Right lung (tissue), 5 donors: ENCODE data around the gene OBSCN. TPM values are rescaled to one million over a fixed set of nuclear protein-coding genes. Genes with fewer than 3 reads are reported as not detected.

Experiments
- DNase-seq, 2 donors: peaks; one replicate each; pipeline ENCODE4 v3.0.0-alpha.2; 2013
- polyA plus RNA-seq, 5 donors: library from polyadenylated mRNA; unstranded; fragments of 120-200 nt; gene quantifications; one replicate each; pipeline versions ENCODE4 v1.2.1 to v1.2.3, GENCODE V29; 2013; ENCODE audit warnings: inconsistent platforms in 1 of 5, low replicate concordance in 1 of 5; ENCODE audit not compliant: insufficient read length in 5 of 5, insufficient read depth in 1 of 5

Gene OBSCN
- polyA plus RNA-seq, 5 donors: 36.0 to 66.4 (median 48.8) TPM

- no peak for DNase-seq
These were observed 133.0 kb downstream of the OBSCN start for GRCh38 chr1:228340686-228341449.

GRCh38 chr1:228341450-228341813 is 133.6 kb downstream of the OBSCN start:
- DNase-seq: no peak

- no peak for DNase-seq
These were observed 134.2 kb downstream of the OBSCN start for GRCh38 chr1:228341814-228342626.

DNA sequence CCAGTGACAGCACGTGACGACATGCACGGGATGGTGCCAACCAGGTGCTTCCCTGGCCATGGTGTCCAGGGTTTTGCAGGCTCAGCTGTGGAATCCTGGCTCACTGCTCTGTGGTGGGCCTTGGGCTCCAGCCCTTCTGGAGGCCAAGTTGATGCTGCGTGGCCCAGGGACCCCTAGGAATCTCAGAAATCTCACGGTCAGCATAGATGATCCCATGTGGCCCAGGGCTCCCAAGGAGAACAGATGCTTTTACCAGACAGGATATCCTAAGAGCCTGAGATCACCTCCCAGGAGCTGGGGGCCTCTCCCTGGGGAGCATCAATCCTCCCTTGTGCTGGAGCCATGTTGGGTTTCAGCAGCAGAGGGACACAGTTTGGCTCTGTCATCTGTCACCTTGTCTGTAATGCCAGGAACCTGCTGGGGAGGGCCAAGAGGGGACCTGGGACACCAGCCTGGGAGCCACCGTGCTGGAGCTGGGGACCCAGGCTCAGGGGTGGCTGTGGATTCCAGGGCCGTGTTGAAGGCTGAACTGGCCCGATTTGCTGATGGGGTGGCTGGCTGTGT is 134.9 kb downstream of the OBSCN start:
- no peak for DNase-seq

DNA sequence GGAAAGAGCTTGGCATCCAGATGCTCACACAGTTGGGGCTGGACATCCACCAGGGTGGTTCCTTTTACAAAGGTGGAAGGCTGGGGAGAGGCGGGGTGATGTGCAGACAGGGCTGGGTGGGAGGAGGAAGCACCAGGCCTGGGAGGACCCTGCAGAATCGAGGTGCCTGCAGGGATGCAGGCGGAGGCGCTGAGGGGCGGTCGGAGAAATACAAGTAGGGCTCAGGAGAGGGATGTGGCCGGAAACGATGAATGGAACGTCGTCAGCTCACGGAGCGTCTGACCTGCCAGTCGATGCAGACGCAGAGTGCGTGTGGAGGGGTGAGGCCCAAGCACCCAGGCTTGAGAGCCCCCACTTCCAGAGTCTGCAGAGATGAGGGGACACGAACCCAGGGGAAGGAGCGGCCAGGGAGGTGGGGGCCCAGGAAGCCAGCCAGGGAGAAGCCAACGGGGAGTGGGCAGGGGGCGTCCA is 135.4 kb downstream of the OBSCN start:
- DNase-seq: no peak

DNA sequence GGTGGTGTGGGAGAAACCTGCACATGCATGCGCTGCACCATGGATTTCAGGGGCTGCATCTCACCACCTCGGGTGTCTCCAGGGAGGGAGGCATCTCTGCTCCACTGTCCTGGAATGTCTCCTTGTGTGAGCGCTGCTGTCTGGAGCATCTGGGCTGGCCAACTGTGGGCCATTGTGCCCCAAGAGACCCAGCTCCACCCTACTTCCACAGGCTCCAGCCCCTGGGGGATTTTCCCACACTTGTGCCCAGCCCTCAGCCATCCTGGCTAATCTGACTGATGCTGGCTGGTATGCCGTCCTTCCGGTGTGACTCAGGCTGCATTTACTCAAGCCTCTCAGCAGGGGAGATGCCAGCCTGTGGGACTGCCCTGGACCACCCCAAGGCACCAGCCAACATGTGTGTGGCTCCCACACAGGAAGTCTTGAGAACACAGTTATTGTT is 136.8 kb downstream of the OBSCN start:
- no peak for DNase-seq

DNA sequence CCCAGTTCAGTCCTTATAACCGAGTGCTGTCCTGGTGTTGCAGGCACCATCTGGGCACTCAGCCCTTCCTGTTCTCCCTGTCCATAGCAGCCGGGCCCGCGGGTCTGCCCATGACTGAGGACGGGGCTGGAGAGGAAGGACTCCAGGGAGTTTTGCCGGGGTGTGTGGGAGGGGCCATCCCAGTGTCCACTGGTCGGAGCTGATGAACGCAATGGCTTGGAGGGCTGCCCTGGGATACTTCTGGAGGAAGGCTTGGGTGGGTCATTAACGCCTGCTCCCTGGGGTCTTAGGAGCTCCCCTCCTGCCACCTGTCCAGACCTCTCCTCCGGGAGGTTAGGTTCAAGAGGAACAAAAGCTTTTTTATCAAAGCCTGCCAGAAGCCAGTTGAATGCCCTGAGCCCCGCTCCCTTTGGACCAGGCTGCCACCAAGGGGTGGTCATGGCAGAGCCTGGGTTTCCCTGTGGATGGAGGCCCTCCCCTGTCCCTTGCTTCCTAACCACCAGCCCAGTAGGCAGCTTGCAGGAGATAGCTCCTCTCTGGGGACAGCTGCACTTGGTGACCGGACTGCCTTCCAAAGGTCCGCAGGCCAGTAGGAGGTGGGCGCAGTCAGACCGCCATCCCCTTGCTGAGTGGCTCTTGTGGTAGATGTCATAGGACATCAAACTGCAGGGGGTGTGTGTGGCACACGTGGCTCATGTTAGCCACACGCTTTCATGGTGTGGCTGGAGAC is 137.5 kb downstream of the OBSCN start:
- DNase-seq: no peak

DNA sequence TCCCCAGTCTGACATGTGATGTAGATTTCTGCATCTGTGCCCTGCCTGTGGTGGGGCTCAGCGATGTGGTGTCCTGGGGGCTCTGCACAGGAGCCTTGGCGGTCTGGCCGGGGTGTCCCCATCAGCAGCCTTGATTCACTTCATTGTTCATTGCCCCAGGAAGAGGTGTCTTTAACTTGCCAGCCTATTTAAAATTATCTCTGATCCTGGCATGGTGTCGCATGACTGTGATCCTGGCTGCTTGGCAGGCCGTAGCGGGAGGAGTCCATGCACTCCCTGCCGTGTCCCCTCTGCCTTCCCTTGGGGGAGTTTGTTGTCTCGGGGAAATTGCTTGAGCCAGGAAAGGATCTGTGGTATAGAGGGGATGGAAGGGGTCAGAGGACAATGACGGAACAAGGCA is 138.9 kb downstream of the OBSCN start:
- DNase-seq: no peak

DNA sequence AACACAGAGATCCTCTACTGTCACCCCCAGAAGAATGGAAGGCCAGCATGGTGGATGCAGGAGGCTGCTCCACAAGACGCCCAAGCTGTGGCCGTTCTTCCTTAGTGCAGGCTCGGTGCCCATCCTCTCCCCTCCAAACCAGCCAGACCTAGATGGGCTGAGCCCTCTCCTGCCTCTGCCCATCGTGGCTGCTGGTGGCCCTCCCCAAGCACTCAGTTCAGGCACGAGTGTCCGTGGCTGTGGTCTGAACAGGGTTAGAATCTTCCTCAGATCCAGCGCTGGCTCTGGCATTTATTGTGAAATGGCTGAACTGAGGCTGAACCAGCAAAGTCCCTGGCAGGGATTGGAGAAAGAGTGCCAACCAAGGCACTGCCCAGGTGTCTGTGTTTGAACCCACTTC is 139.3 kb downstream of the OBSCN start:
- no peak for DNase-seq

- DNase-seq: no peak
These were observed 141.0 kb downstream of the OBSCN start for GRCh38 chr1:228348708-228349467.

DNA sequence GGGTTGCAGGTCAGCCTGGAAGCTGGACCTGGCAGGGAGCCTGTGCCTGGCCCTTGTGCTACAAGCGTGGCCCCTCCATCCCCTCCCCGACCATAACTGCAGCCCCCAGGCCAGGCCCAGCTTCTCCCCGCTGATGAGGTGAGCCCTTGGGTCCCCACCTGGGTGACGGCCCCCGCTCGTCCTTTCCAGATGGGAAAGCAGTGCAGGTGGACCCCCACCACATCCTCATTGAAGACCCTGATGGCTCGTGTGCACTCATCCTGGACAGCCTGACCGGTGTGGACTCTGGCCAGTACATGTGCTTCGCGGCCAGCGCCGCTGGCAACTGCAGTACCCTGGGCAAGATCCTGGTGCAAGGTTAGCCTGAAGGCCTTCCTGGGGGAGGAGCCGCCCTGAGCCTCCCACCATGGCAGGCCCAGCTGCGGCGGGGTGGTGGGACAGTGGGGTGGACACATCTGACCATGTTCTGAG is 141.9 kb downstream of the OBSCN start:
- DNase-seq: no peak

GRCh38 chr1:228350179-228350742 is 142.4 kb downstream of the OBSCN start:
- DNase-seq: no peak

DNA sequence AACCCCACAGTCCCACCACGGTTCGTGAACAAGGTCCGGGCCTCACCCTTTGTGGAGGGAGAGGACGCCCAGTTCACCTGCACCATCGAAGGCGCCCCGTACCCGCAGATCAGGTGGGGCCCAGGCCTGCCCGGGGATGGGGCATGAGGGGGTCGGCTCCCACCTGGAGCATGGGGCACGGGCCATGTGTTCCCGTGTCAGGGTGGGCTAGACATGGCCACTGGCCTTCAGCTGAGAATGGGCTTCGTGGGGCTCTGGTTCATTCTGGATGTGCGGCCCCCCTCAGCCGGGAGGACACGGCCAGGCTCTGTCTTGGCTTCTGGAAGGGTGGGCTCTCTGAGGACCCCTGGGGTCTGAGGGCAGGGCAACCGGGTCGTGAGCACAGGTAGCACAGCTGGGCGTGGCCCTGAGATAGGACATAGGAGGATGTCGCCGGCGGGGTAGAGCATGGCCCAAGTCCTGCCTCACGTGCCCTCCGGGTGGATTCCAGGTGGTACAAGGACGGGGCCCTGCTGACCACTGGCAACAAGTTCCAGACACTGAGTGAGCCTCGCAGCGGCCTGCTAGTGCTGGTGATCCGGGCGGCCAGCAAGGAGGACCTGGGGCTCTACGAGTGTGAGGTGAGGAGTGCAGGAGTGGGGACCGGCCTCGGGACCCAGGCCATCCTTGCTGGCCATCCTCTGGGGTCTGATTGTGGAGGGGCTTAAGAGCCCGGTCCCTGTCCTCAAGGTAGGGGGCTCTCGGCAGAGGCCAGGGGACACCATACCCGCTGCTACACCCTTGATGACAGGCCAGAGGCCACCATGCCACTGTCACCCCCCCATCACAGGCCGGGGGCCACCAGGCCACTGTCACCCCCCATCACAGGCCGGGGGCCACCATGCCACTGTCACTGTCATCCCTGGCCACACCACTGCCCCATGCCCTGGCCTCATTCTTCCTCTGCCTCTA is 143.3 kb downstream of the OBSCN start:
- no peak for DNase-seq

DNA sequence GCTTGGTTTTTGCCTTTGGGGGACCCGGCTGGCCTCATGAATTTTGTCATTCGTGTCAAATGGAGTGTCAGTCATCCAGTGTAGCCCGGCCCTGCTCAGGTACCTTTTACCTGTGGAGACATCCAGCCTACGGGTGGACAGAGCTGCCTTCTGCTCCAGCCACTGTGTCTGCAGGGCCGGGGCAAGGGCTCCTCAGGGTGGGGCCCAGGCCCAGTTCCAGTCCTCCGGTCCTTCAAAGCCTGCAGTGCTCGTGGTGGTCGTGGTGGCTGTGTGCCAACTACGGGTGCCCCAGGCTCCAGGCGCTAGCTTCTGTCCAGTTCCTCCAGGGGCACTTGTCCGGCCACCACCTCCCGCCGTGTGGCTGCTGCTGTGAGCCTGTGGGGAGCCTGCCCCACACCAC is 144.0 kb downstream of the OBSCN start:
- DNase-seq: no peak

DNA sequence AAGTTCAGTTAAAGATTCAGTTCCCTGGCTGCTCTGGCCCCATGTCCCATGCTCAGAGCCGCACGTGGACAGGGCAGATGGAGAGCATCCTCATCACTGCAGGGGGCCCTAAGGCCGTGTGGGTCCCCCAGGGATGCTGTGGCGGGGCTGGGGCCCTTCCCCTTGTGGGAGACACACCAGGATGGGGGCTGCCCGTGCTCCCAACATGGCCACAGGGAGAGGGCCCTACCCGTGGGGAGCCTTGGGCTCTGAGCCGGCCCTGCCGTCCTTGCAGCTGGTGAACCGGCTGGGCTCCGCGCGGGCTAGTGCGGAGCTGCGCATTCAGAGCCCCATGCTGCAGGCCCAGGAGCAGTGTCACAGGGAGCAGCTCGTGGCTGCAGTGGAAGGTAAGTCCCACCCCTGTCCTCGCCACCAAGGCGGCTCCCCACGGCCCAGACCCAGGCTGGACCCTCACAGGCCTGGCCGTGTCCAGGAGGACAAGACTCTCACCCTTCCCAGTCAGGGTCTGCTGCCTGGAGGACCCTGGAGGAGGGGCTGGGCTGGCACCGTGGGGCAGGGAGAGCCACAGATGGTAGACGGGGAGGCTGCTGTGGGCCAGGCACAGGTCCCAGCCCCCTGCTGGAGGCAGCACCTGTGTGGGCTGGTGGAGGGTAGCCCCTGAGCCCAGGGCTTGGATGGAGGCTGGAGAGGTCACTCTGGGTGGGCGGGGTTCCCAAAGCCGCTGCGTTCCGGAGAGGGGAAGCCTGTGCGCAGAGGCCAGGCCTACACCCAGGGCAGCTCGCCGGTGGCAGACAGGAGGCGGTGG is 145.0 kb downstream of the OBSCN start:
- DNase-seq: no peak

DNA sequence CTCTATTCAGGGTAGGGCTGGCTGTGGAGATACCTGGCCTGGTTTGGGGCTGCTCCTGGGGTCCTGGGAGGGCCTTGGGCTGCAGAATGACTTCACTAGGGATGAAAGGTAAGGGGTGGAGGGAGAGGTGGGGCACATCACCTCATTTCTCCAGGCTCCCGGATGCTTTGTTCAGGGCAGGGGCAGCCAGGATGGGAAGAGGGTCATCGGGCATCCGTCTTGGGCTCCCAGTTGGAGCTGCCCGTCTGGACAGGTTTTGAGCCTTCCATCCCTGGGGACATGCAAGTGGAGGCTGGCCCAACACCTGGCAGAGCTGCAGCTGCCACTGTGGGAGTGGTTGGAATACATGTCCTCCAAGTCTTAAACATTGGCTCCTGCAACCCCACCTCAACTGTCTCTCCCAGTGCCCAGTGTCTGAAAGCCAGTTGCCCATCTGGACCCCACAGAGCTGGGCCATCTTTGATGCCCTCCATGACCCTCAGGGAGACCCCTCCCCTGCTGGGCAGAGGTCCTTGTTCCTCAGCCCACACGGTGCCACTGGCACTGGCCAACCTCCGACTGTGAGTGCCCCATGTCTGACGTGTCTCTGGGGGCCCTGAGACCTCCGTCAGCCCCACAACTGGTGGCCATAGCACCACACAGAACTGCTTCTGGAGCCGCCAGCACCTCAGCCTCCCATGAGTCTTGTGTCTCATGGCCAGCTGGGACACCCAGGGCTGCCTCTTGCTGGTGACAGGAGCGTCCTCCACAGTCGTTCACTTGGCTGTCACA is 145.9 kb downstream of the OBSCN start:
- DNase-seq: no peak

DNA sequence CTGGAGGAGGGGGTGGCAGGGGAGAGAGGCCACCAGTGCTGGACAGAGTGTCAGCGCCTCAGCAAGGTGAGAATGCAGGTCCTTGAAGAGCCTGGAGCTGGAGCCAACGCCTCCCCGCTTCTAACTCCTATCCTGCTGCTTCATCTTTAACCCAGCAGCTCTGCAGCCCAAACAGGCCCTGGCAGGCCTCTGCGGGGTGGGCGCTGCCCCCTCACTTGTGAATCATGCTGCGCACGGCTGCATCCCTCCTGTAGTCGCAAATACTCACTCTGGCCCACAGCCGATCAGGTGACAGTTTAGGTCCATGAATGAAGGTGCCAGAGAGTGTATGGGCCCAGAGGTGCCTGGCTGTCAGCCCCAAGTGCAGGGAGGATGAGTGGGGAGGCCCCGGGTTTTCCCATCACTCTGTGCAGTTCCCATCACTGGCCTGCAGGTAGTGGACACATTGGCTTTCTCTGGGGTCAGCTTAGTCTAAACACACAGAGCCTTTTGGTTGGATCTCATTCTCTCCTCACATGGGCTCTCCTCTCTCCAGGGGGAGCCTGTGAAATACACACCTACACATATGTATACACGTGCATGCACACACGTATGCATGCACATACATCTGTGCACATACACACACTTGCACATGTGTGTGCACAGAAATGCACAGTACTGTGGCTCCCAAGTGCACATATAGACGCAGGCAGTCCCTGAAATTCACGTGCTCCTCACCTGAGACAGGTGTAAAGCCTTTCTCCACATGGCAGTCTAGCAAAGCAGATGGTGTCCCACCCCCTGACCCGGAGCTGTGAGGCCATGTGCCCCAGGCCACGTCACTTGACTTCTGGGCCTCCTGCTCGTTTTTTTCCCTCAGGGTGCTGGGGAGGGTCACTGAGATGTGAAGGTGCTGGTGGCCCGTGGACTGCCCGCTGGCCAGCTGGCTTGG is 146.8 kb downstream of the OBSCN start:
- no peak for DNase-seq
